Progenitor cell of endocrine pancreas (in vitro differentiated cells): ENCODE measurements around the gene ZNF598. TPM values are rescaled to one million over a fixed set of nuclear protein-coding genes. Genes with fewer than 3 reads are reported as not detected.
"Not testable (repeated sequence)": the region's sequence is repeated elsewhere in the genome, so short reads cannot be mapped to it uniquely, and the experiment has no call there.

Experiments used
- DNase-seq: peaks from one replicate; pipeline ENCODE4 v3.0.0; 2021; ENCODE audit warnings: low spot score; ENCODE audit not compliant: unreplicated experiment
- H3K27ac Mint-ChIP-seq: 2 replicates; pipeline ENCODE4 v1.8.0; 2021; ENCODE audit warnings: mild to moderate bottlenecking, moderate library complexity, mixed read lengths
- H3K27me3 Mint-ChIP-seq: 2 replicates; pipeline ENCODE4 v1.8.0; 2021; ENCODE audit warnings: mixed read lengths
- H3K36me3 Mint-ChIP-seq: 2 replicates; pipeline ENCODE4 v1.8.0; 2022; ENCODE audit warnings: mixed read lengths; ENCODE audit not compliant: insufficient read depth
- H3K4me1 Mint-ChIP-seq: 2 replicates; pipeline ENCODE4 v1.8.0; 2021; ENCODE audit warnings: low read depth, mixed read lengths
- H3K4me3 Mint-ChIP-seq: 2 replicates; pipeline ENCODE4 v1.8.0; 2021; ENCODE audit warnings: low read depth, mild to moderate bottlenecking, moderate library complexity, mixed read lengths
- H3K9me3 Mint-ChIP-seq: 2 replicates; pipeline ENCODE4 v1.8.0; 2021; ENCODE audit warnings: low read depth, mixed read lengths
- CTCF ChIP-seq: fragments of 200-600 bp; sonication (generic); IDR thresholded peaks from one replicate; pipeline ENCODE4 v1.5.0; 2021; ENCODE audit warnings: antibody characterized with exemption, mild to moderate bottlenecking; ENCODE audit not compliant: unreplicated experiment
- total RNA-seq: library from RNA; stranded (reverse); gene quantifications from 2 replicates; pipeline ENCODE4 v1.2.1, GENCODE V29; 2021

Gene ZNF598
- total RNA-seq, 1 donor from 2014 or later = 41.5 TPM

GRCh38 chr16:1958715-1959268, 50.8 kb downstream of the ZNF598 start:
- no peak for DNase-seq
- TF ChIP-seq CTCF = no peak
- H3K27ac Mint-ChIP-seq = no peak overlapping the region
- peaks cover 3% of the 10 kb centered on the region for H3K27me3 Mint-ChIP-seq
- H3K36me3 Mint-ChIP-seq = peaks cover 14% of the 10 kb centered on the region
- H3K4me3 Mint-ChIP-seq = peak overlapping the region; percentile 52
- H3K9me3 Mint-ChIP-seq = no peaks in the 10 kb centered on the region
- peaks cover 20% of the 10 kb centered on the region for H3K4me1 Mint-ChIP-seq

GRCh38 chr16:1958143-1958491, 51.5 kb downstream of the ZNF598 start:
- DNase-seq, H3K27me3 Mint-ChIP-seq, H3K27ac Mint-ChIP-seq, H3K4me3 Mint-ChIP-seq, H3K9me3 Mint-ChIP-seq: not testable (repeated sequence)
- peaks cover 11% of the 10 kb centered on the region for H3K36me3 Mint-ChIP-seq
- peaks cover 17% of the 10 kb centered on the region for H3K4me1 Mint-ChIP-seq

GRCh38 chr16:1957434-1958142, 52.0 kb downstream of the ZNF598 start:
- H3K27me3 Mint-ChIP-seq, H3K36me3 Mint-ChIP-seq, H3K9me3 Mint-ChIP-seq, H3K4me3 Mint-ChIP-seq, DNase-seq, H3K27ac Mint-ChIP-seq: not testable (repeated sequence)
- H3K4me1 Mint-ChIP-seq = peaks cover 13% of the 10 kb centered on the region

- no peak for TF ChIP-seq CTCF
- H3K4me3 Mint-ChIP-seq = no peak overlapping the region
- DNase-seq = no peak
- H3K36me3 Mint-ChIP-seq = no peaks in the 10 kb centered on the region
- no peak overlapping the region for H3K27ac Mint-ChIP-seq
- no peaks in the 10 kb centered on the region for H3K4me1 Mint-ChIP-seq
- no peaks in the 10 kb centered on the region for H3K9me3 Mint-ChIP-seq
- peaks cover 9% of the 10 kb centered on the region for H3K27me3 Mint-ChIP-seq
These were observed 55.9 kb downstream of the ZNF598 start for GRCh38 chr16:1953734-1954133.

GRCh38 chr16:1950559-1950958, 59.1 kb downstream of the ZNF598 start:
- DNase-seq = no peak
- H3K27ac Mint-ChIP-seq = no peak overlapping the region
- H3K4me1 Mint-ChIP-seq = no peaks in the 10 kb centered on the region
- H3K9me3 Mint-ChIP-seq = no peaks in the 10 kb centered on the region
- H3K27me3 Mint-ChIP-seq = peaks cover 7% of the 10 kb centered on the region
- no peaks in the 10 kb centered on the region for H3K36me3 Mint-ChIP-seq
- H3K4me3 Mint-ChIP-seq = no peak overlapping the region
- no peak for TF ChIP-seq CTCF

- Mint-ChIP-seq H3K36me3 (no peaks in the 10 kb centered on the region), H3K4me1 (no peaks in the 10 kb centered on the region), H3K9me3 (no peaks in the 10 kb centered on the region), H3K4me3 (no peak overlapping the region), H3K27ac (no peak overlapping the region), H3K27me3 (peaks cover 7% of the 10 kb centered on the region)
- no peak for TF ChIP-seq CTCF
- DNase-seq = no peak
These were observed 59.6 kb downstream of the ZNF598 start for GRCh38 chr16:1950047-1950446.
